ENCODE results near the gene C1orf35. TPM values are rescaled to one million over a fixed set of nuclear protein-coding genes. Genes with fewer than 3 reads are reported as not detected.

Gene C1orf35
- total and polyA plus RNA-seq, 12 donors = 5.0 to 42.0 (median 15.7) TPM

DNA sequence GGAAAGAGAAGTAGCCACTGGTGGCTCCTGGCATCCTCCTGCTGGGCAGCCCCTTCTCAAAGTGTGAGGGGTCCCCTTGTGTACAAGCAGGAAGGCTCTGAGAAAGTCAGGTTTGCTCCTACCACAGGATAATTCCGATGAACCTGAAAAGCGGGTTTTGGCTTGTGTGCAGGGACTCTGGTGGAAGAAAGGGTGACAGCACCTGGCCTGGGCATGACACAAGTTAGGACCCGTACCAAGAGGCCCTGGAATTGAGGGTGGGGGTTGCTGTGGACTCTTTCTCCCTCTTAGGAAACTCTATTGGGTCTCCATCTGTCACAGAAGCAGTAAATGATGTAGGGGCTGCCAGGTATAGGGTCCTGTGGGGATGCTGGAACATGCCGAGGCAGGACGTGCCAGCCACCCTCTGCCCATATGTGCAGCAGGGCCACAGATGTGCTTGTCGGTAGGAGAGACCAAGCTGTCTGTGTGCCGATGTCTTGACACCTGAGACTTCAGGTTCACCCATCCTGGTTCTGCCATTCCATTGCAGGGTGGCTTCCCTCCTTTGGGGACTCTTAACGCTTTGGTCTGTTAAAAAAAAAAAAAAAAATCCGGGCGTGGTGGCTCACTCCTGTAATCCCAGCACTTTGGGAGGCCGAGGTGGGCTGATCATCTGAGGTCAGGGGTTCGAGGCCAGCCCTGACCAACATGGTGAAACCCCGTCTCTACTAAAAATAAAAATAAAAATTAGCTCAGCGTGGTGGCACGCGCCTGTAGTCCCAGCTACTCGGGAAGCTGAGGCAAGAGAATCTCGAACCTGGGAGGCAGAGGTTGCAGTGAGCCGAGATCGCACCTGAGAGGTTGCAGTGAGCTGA lies 9.8 kb downstream of the C1orf35 start:
- H3K27me3 ChIP-seq = no peaks in the 10 kb centered on the region
- peaks cover 0 to 9% (median 0%) of the 10 kb centered on the region in 3 donors for H3K9me3 ChIP-seq (replicated peaks in 1 of 3)
- peaks cover 31 to 63% of the 10 kb centered on the region in 2 donors for H3K4me1 ChIP-seq (replicated peaks in 1 of 2)
- no peak overlapping the region for H3K27ac ChIP-seq
- 90 to 96% (median 95%) methylated on average over 20 of the region's 20 CpGs for WGBS, 4 donors
- DNase-seq = peak in 4 of 7 donors; percentile 0 to 49 (median 16)
- H3K36me3 ChIP-seq (replicated peaks in 1 of 2) = peaks cover 0 to 27% of the 10 kb centered on the region in 2 donors
- H3K4me3 ChIP-seq = no peak overlapping the region
- TF ChIP-seq POLR2A (IDR thresholded peaks at IDR 0.05) = no peak
- TF ChIP-seq, protein P1, sequence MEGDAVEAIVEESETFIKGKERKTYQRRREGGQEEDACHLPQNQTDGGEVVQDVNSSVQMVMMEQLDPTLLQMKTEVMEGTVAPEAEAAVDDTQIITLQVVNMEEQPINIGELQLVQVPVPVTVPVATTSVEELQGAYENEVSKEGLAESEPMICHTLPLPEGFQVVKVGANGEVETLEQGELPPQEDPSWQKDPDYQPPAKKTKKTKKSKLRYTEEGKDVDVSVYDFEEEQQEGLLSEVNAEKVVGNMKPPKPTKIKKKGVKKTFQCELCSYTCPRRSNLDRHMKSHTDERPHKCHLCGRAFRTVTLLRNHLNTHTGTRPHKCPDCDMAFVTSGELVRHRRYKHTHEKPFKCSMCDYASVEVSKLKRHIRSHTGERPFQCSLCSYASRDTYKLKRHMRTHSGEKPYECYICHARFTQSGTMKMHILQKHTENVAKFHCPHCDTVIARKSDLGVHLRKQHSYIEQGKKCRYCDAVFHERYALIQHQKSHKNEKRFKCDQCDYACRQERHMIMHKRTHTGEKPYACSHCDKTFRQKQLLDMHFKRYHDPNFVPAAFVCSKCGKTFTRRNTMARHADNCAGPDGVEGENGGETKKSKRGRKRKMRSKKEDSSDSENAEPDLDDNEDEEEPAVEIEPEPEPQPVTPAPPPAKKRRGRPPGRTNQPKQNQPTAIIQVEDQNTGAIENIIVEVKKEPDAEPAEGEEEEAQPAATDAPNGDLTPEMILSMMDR (IDR thresholded peaks at IDR 0.05) = no peak
- intact Hi-C loops (cut with DNase I) = no loop called here

DNA sequence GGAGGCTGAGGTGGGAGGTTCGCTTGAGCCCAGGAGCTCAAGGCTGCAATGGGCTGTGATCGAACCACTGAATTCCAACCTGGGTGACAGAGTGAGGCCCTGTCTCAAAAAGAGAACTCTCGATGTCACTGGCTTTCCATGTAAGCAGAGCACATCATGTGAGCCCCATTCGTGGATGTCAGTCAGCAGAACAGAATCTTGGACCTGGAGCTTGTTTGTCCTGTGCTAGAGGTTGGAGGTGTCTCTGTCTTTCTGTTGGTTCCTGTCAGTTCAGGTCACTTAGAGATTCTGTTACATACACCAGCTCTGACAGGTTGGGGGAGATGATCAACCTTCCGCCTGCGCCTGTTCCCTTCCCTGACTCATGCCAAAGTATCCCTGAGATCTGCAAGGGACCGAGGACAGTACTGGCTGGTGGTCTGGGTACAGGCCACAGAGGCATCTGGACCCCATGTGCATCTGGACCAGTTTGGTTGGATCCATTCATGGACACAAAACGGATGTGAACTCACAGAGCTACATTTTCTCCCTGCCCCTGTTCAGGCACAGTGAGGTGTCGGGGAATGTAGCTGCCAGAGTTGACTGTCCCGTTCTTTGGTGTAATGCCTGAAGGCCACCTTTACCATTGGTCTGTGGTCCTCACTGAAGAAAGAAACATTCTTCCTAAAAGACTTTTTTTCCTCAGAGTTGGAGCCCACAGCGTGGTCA lies 10.6 kb downstream of the C1orf35 start:
- no peak overlapping the region for H3K4me3 ChIP-seq
- peaks cover 39 to 71% of the 10 kb centered on the region in 2 donors for H3K4me1 ChIP-seq (replicated peaks in 1 of 2)
- peaks cover 0 to 20% of the 10 kb centered on the region in 2 donors for H3K36me3 ChIP-seq (replicated peaks in 1 of 2)
- peak overlapping the region in 1 of 5 donors; percentile 64 for H3K27ac ChIP-seq
- TF ChIP-seq, protein P1 (IDR thresholded peaks at IDR 0.05) = no peak
- TF ChIP-seq POLR2A (IDR thresholded peaks at IDR 0.05) = no peak
- intact Hi-C loops (cut with DNase I) = no loop called here
- H3K9me3 ChIP-seq (replicated peaks in 1 of 3) = peaks cover 0 to 9% (median 0%) of the 10 kb centered on the region in 3 donors
- 77 to 86% (median 83%) methylated on average over 9 to 11 of the region's 11 CpGs for WGBS, 4 donors
- peak in 4 of 7 donors; percentile 1 to 51 (median 10) for DNase-seq
- H3K27me3 ChIP-seq = no peaks in the 10 kb centered on the region

DNA sequence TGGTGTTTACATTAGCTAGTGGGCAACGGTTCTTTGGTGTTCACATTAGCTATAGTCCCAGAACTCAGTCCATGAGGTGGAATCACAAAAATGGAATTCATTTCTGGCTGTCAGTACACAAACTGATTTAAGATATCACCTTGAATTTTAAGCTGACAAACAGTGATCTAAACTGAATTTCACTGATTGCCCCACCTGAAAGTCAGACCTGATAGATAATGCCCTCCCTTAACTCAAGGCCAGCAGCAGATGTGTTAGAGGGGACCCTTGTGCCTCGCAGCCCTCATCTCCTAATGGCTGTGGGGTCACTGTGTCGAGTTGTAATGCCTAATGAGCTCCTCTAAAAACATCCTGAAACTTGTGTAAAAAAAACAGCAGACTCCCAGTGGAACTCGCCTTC lies 12.0 kb downstream of the C1orf35 start:
- DNase-seq = no peak
- intact Hi-C loops (cut with DNase I) = no loop called here
- no peak overlapping the region for H3K4me3 ChIP-seq
- peak overlapping the region in 4 of 5 donors; percentile 16 to 64 (median 42) for H3K27ac ChIP-seq
- peaks cover 0 to 14% of the 10 kb centered on the region in 2 donors for H3K36me3 ChIP-seq (replicated peaks in 1 of 2)
- 48 to 58% (median 53%) methylated on average over 4 of the region's 4 CpGs for WGBS, 4 donors
- H3K27me3 ChIP-seq = no peaks in the 10 kb centered on the region
- peaks cover 0 to 9% (median 0%) of the 10 kb centered on the region in 3 donors for H3K9me3 ChIP-seq (replicated peaks in 1 of 3)
- TF ChIP-seq, protein P1 (IDR thresholded peaks at IDR 0.05) = no peak
- no peak for TF ChIP-seq POLR2A (IDR thresholded peaks at IDR 0.05)
- H3K4me1 ChIP-seq (replicated peaks in 1 of 2) = peaks cover 53 to 79% of the 10 kb centered on the region in 2 donors

DNA sequence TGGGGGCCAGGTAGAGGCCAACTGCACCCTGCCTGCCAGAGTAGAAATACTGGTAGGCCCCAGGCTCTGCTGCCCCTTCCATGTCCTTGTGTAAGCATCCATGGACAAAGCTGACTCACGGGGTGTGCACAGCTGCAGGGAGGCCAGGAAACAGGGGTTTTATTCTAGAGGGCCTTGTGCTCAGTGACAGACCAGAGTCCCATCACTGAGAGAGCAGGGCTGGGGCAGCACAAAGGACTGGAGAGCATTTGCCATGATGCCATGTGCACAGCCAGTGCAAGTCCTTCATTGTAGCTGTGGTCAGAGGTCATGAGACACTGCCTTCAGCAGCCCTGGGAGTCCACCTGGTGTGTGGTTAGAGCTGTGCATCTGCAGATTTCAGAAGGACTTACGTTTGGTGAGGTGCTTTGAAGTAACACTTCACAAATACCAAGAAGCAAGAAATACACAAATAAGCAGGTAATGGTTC lies 12.5 kb downstream of the C1orf35 start:
- Histone ChIP-seq H3K36me3 (replicated peaks in 1 of 2) (peaks cover 0 to 14% of the 10 kb centered on the region in 2 donors), H3K4me1 (replicated peaks in 1 of 2) (peaks cover 57 to 79% of the 10 kb centered on the region in 2 donors), H3K27me3 (no peaks in the 10 kb centered on the region), H3K27ac (peak overlapping the region in 3 of 5 donors; percentile 41 to 64 (median 62)), H3K9me3 (replicated peaks in 1 of 3) (peaks cover 0 to 9% (median 0%) of the 10 kb centered on the region in 3 donors), H3K4me3 (no peak overlapping the region)
- 8 to 22% (median 13%) methylated on average over 2 of the region's 2 CpGs for WGBS, 4 donors
- DNase-seq = peak in 6 of 7 donors; percentile 65 to 79 (median 71)
- intact Hi-C loops (cut with DNase I) = no loop called here
- peak in 1 of 2 donors; percentile 47 for TF ChIP-seq POLR2A (IDR thresholded peaks at IDR 0.05)
- TF ChIP-seq, protein P1 (IDR thresholded peaks at IDR 0.05) = no peak

Measured in adrenal gland (tissue), 12 donors.